Measurements from ENCODE around the gene ARG2. TPM values are rescaled to one million over a fixed set of nuclear protein-coding genes. Genes with fewer than 3 reads are reported as not detected.

The ARG2 gene
- total RNA-seq, 3 donors from 2014 or later = 2.9 to 5.2 (median 4.4) TPM

DNA sequence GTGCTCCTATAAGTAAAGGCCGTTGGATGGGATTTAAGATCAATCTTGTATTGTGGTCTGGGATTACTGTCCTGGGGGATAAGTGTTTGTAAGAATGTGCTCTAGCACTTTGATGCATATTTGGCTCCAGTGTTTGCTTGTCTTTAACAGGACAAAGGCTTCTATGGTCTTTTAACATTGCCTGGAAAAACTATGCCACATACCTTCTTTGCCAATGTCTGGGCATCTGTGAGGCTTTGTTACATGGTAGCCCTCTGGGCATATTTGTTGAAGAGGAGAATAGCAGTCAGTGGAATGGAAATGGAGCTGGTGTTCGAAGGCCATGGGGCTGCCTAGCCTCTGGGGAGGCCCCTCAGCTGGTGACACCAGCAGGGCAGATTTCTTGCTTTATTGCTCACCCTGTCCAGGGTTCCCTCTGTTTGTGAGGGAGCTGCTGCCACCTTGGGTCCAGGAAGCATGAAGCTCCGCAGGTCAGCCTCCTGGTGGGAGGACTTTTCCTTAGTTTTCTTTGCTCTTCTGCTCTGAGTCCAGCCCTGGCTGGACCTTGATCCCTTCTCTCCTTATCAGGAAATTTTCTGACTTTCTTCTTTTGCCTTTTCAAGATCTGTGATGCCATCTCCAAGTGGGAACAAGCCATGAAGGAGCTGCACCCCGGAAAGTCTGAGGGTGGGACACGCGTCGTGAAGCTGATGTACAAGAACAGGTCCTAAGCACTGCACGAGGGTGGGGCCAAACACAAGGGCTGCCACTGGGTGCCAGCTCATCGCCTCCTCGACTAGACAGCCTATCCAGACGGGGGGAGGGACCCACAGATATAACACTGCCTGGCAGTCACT, 39.2 kb upstream of the ARG2 start:
- DNase-seq (ENCODE audit: low spot score in 2 of 2) = no peak
- H3K4me3 ChIP-seq = no peak overlapping the region
- no peaks in the 10 kb centered on the region for H3K4me1 ChIP-seq
- no peaks in the 10 kb centered on the region for H3K36me3 ChIP-seq
- H3K9me3 ChIP-seq = no peaks in the 10 kb centered on the region
- H3K27me3 ChIP-seq = no peaks in the 10 kb centered on the region
- TF ChIP-seq, protein P1, sequence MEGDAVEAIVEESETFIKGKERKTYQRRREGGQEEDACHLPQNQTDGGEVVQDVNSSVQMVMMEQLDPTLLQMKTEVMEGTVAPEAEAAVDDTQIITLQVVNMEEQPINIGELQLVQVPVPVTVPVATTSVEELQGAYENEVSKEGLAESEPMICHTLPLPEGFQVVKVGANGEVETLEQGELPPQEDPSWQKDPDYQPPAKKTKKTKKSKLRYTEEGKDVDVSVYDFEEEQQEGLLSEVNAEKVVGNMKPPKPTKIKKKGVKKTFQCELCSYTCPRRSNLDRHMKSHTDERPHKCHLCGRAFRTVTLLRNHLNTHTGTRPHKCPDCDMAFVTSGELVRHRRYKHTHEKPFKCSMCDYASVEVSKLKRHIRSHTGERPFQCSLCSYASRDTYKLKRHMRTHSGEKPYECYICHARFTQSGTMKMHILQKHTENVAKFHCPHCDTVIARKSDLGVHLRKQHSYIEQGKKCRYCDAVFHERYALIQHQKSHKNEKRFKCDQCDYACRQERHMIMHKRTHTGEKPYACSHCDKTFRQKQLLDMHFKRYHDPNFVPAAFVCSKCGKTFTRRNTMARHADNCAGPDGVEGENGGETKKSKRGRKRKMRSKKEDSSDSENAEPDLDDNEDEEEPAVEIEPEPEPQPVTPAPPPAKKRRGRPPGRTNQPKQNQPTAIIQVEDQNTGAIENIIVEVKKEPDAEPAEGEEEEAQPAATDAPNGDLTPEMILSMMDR (IDR thresholded peaks at IDR 0.05) = no peak
- TF ChIP-seq POLR2AphosphoS5 (IDR thresholded peaks at IDR 0.05) = no peak
- no peak for TF ChIP-seq POLR2A (IDR thresholded peaks at IDR 0.05)
- intact Hi-C loops (cut with DNase I; ENCODE audit: low total_unique reads) = no loop called here
- no peak overlapping the region for H3K27ac ChIP-seq

DNA sequence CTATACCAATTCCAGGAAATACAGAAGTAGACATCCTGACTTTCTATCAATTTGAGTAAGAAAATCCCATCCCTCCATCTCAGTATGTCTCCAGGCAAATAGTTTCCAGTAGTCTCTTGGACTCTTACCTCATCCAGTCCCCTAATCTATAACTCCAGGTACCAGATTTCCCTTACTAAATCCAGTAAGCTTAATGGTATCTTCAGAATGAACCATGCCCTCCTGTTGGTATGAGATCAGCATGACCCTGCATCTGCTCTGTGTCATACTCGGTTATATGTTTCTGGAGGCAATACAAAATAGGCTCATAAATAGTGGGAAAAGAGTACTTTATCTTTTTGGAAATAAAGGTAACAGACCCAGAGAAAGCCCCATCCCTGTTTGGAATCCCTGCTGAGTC, 38.1 kb upstream of the ARG2 start:
- TF ChIP-seq POLR2AphosphoS5 (IDR thresholded peaks at IDR 0.05) = no peak
- TF ChIP-seq POLR2A (IDR thresholded peaks at IDR 0.05) = no peak
- TF ChIP-seq, protein P1 (IDR thresholded peaks at IDR 0.05) = no peak
- intact Hi-C loops (cut with DNase I; ENCODE audit: low total_unique reads) = no loop called here
- Histone ChIP-seq H3K4me1 (no peaks in the 10 kb centered on the region), H3K27me3 (no peaks in the 10 kb centered on the region), H3K27ac (no peak overlapping the region), H3K36me3 (no peaks in the 10 kb centered on the region), H3K9me3 (no peaks in the 10 kb centered on the region), H3K4me3 (no peak overlapping the region)
- DNase-seq (ENCODE audit: low spot score in 2 of 2) = no peak

DNA sequence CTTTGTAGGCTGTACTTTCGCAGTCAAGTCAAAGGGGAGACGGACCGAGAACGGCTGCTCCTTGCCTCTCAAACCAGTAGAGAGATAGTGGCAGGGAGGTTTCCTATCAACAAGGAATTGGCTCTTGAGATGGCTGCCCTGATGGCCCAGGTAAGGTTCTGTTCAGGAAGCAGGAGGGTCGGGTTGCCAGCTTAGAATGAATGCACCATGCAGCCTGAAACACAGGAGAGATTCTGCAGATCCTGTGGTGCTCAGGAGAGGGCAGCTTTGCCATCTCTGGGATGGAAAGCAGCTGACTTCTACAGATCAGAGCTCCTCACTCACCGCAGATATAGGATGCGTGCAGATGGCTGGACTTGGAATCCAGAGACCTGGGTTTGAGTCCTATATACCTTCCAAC, 37.7 kb upstream of the ARG2 start:
- Histone ChIP-seq H3K4me1 (no peaks in the 10 kb centered on the region), H3K27me3 (no peaks in the 10 kb centered on the region), H3K27ac (no peak overlapping the region), H3K9me3 (no peaks in the 10 kb centered on the region), H3K4me3 (no peak overlapping the region), H3K36me3 (no peaks in the 10 kb centered on the region)
- no peak for DNase-seq (ENCODE audit: low spot score in 2 of 2)
- TF ChIP-seq POLR2AphosphoS5 (IDR thresholded peaks at IDR 0.05) (no peak), POLR2A (IDR thresholded peaks at IDR 0.05) (no peak)
- TF ChIP-seq, protein P1 (IDR thresholded peaks at IDR 0.05) = no peak
- intact Hi-C loops (cut with DNase I; ENCODE audit: low total_unique reads) = no loop called here

DNA sequence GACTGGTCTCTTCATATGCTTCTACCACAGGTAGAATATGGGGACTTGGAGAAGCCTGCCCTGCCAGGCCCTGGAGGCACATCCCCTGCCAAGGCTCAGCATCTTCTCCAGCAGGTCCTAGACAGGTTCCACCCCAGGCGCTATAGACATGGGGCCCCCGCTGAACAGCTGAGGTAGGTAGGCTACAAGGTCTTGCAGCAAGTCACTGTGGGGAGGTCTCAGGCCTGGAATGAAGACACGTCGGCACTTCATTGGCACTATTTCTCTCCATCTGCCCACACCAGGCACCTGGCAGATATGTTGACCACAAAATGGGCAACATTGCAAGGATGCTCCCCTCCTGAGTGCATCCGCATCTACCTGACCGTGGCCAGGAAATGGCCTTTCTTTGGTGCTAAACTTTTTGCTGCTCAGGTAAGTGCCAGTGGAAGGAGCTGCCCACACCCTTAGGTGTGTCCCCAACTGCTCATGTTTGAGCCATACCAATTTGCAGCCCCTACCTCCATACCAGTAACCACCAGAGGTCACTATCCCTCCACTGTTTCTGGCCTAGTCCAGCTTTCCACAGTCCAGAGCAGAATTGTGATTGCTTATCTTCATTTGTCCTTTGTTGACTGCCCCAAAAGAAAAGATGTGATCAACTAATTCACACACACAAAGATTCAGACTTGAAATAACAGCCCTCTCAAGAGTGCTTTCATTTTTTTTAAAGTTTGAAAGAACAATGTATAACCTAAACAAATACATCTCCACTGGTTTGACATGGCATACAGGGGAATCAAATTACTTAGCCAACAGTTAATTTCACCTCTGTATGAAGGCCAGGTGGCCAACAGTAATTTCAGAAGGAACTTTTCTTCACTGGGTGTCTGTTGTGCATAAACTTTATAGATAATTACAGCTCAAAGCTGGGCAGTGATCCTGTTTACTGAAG, 35.7 kb upstream of the ARG2 start:
- Histone ChIP-seq H3K36me3 (peaks cover 6% of the 10 kb centered on the region), H3K4me1 (no peaks in the 10 kb centered on the region), H3K9me3 (no peaks in the 10 kb centered on the region), H3K27ac (no peak overlapping the region), H3K4me3 (no peak overlapping the region), H3K27me3 (no peaks in the 10 kb centered on the region)
- DNase-seq (ENCODE audit: low spot score in 2 of 2) = no peak
- TF ChIP-seq, protein P1 (IDR thresholded peaks at IDR 0.05) = peak in 2 of 3 donors; percentile 39 to 55
- TF ChIP-seq POLR2A (IDR thresholded peaks at IDR 0.05) = no peak
- intact Hi-C loops (cut with DNase I; ENCODE audit: low total_unique reads) = no loop called here

DNA sequence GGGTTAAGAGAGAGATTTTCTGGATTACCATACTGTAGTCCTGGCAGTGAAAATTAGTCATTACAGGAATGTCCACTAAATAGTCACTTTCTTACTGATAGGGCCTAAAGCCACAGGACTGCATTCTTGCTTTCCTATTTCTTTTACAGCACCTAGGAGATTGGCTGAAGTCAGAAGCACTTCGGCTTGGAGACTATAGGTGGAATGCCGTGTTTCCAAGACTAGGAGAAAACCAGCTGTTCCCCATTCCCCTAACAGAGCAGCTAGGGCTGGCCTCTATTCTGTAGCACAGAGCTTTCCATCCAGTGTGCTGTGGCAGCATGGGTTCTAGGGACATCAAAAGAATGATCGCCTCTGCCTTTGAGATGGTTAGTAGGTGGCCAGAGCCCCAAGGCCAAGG, 34.7 kb upstream of the ARG2 start:
- Histone ChIP-seq H3K27me3 (no peaks in the 10 kb centered on the region), H3K36me3 (peaks cover 6% of the 10 kb centered on the region), H3K4me1 (no peaks in the 10 kb centered on the region), H3K9me3 (no peaks in the 10 kb centered on the region), H3K27ac (no peak overlapping the region), H3K4me3 (no peak overlapping the region)
- intact Hi-C loops (cut with DNase I; ENCODE audit: low total_unique reads) = no loop called here
- no peak for TF ChIP-seq POLR2AphosphoS5 (IDR thresholded peaks at IDR 0.05)
- TF ChIP-seq, protein P1 (IDR thresholded peaks at IDR 0.05) = no peak
- TF ChIP-seq POLR2A (IDR thresholded peaks at IDR 0.05) = no peak
- no peak for DNase-seq (ENCODE audit: low spot score in 2 of 2)
